Liver (tissue), 3 donors: ENCODE measurements around the gene HPS1.

Source experiments
- CTCF ChIP-seq: fragments of 150-350 bp; IDR thresholded peaks from 2 replicates; pipeline ENCODE4 v1.5.1; 2017; ENCODE audit warnings: improper control_type of control experiment, low read depth, low read length; ENCODE audit not compliant: missing input control
- FOXA1 ChIP-seq: IDR thresholded peaks from 2 replicates; pipeline ENCODE4 v1.6.1; 2016; ENCODE audit warnings: antibody characterized with exemption
- GABPA ChIP-seq, 2 donors: IDR thresholded peaks in 1 of 2; conservative IDR thresholded peaks in 1 of 2; 2 replicates each; pipeline ENCODE4 v1.6.1; 2016; ENCODE audit warnings: antibody characterized with exemption in 2 of 2, mild to moderate bottlenecking in 1 of 2, moderate library complexity in 1 of 2
- HNF4A ChIP-seq, 2 donors: conservative IDR thresholded peaks; 2 replicates each; pipeline ENCODE4 v1.6.1; 2016; ENCODE audit warnings: antibody characterized with exemption in 2 of 2, mild to moderate bottlenecking in 2 of 2
- JUND ChIP-seq, 2 donors: IDR thresholded peaks; 2 replicates each; pipeline ENCODE4 v1.6.1; 2016; ENCODE audit warnings: antibody characterized with exemption in 2 of 2
- MAX ChIP-seq: IDR thresholded peaks from 2 replicates; pipeline ENCODE4 v1.6.1; 2016; ENCODE audit warnings: antibody characterized with exemption
- RAD21 ChIP-seq, 2 donors: IDR thresholded peaks; 2 replicates each; pipeline ENCODE4 v1.6.1; 2016; ENCODE audit warnings: antibody characterized with exemption in 2 of 2, mild to moderate bottlenecking in 2 of 2
- SP1 ChIP-seq: IDR thresholded peaks from 2 replicates; pipeline ENCODE4 v1.6.1; 2018; ENCODE audit warnings: antibody characterized with exemption, mild to moderate bottlenecking
- TAF1 ChIP-seq: conservative IDR thresholded peaks from 2 replicates; pipeline ENCODE4 v1.6.1; 2016; ENCODE audit warnings: antibody characterized with exemption, mild to moderate bottlenecking
- YY1 ChIP-seq: IDR thresholded peaks from 2 replicates; pipeline ENCODE4 v1.6.1; 2016; ENCODE audit warnings: antibody characterized with exemption, mild to moderate bottlenecking
- ZBTB33 ChIP-seq: IDR thresholded peaks from 2 replicates; pipeline ENCODE4 v1.6.1; 2016; ENCODE audit warnings: antibody characterized with exemption
- TF ChIP-seq, protein P1 (sequence below): IDR thresholded peaks from 2 replicates; pipeline ENCODE4 v1.6.1; 2016; ENCODE audit warnings: antibody characterized with exemption
- TF ChIP-seq, protein P2 (sequence below): IDR thresholded peaks from 2 replicates; pipeline ENCODE4 v1.6.1; 2016; ENCODE audit warnings: antibody characterized with exemption, mild to moderate bottlenecking
- donor health status: healthy.
- donor health status: healthy.

DNA sequence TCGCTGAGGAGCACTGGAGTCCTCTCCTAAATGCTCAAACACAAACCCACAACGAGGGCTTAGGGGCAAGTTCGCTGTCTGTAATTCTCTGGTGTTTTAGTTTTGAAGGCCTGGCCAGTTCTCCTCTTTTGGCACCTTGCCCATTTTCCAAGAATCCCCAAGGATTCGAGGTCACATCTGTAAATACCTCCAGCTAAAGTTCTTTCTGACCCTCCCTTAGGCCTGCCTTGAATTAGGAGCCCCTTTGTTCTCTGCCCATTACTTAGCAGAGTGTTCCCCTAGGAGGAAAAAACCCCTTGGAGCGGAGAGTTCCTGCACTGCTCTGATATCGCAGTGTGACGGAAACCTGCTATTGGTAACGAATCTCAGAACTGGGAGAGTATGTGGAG is 31.0 kb downstream of the HPS1 start:
- TF ChIP-seq CTCF = no peak
- TF ChIP-seq FOXA1 = no peak
- no peak for TF ChIP-seq MAX
- no peak for TF ChIP-seq YY1
- TF ChIP-seq, protein P1, sequence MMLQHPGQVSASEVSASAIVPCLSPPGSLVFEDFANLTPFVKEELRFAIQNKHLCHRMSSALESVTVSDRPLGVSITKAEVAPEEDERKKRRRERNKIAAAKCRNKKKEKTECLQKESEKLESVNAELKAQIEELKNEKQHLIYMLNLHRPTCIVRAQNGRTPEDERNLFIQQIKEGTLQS = no peak
- no peak for TF ChIP-seq GABPA (IDR thresholded peaks at IDR 0.05 in 1 of 2, conservative IDR thresholded peaks at IDR 0.05 in 1 of 2)
- TF ChIP-seq, protein P2, sequence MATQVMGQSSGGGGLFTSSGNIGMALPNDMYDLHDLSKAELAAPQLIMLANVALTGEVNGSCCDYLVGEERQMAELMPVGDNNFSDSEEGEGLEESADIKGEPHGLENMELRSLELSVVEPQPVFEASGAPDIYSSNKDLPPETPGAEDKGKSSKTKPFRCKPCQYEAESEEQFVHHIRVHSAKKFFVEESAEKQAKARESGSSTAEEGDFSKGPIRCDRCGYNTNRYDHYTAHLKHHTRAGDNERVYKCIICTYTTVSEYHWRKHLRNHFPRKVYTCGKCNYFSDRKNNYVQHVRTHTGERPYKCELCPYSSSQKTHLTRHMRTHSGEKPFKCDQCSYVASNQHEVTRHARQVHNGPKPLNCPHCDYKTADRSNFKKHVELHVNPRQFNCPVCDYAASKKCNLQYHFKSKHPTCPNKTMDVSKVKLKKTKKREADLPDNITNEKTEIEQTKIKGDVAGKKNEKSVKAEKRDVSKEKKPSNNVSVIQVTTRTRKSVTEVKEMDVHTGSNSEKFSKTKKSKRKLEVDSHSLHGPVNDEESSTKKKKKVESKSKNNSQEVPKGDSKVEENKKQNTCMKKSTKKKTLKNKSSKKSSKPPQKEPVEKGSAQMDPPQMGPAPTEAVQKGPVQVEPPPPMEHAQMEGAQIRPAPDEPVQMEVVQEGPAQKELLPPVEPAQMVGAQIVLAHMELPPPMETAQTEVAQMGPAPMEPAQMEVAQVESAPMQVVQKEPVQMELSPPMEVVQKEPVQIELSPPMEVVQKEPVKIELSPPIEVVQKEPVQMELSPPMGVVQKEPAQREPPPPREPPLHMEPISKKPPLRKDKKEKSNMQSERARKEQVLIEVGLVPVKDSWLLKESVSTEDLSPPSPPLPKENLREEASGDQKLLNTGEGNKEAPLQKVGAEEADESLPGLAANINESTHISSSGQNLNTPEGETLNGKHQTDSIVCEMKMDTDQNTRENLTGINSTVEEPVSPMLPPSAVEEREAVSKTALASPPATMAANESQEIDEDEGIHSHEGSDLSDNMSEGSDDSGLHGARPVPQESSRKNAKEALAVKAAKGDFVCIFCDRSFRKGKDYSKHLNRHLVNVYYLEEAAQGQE = no peak
- TF ChIP-seq ZBTB33 = no peak
- no peak for TF ChIP-seq TAF1
- TF ChIP-seq SP1 = no peak
- no peak for TF ChIP-seq RAD21 (IDR thresholded peaks at IDR 0.05)
- no peak for TF ChIP-seq HNF4A (conservative IDR thresholded peaks at IDR 0.05)
- no peak for TF ChIP-seq JUND (IDR thresholded peaks at IDR 0.05)
